K562 treated with DMSO at 1 percent for 4 hours (cell line): ENCODE measurements around the gene LYPD6B. TPM values are rescaled to one million over a fixed set of nuclear protein-coding genes. Genes with fewer than 3 reads are reported as not detected.

Experiments
- total RNA-seq: library from RNA; unstranded; fragments of 300-600 nt; gene quantifications from 2 replicates; pipeline ENCODE4 v1.2.3, GENCODE V29; 2022; ENCODE audit not compliant: insufficient read depth

LYPD6B gene, protein sequence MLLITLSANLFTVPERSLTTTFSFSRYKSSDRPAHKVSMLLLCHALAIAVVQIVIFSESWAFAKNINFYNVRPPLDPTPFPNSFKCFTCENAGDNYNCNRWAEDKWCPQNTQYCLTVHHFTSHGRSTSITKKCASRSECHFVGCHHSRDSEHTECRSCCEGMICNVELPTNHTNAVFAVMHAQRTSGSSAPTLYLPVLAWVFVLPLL
- total RNA-seq = not detected in 2 replicates

DNA sequence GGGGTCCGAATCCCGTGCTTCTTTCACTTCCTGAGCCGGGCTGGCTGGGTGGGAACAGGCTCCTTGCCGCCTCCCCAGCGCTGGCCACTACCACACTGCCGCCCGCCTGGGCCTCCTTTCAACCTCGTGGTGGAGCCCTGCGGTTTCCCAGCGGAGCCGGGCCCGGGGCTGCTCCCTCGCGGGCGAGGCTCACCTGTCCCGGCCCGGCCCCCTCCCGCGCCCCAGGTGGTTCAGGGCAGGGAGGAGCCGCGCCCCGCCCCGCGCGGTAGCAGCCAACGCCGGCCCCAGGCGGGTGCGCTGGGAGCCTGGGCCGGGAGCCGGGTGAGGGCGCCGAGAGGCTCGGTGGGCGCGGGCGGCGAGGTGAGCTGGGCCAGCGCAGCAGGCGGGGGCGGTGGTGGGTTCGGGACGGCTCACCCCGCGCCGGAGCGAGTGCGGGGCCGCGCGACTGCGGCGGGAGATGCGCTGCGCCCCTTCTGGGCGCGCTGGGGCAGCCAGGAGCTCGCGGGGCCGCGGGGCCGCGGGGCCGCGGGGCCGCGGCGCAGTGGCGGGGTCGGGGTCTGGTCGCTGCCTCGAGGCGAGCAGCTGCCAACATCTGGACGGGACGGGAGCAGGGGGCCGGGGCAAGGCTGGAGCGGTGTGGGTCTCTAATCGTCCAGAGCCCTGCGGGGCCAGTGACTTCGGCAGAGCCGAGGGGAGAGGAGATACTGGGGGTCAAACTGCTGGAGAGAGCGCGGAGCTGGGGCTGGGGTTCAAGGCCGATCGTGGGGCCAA lies at the start of gene LYPD6B:
Gene LYPD6B (plus strand): TSS at position 258 of the 771 bp plus-strand sequence. CDS start 92,250 bp downstream, outside the sequence.

Other genes with a start within 250 kb of the LYPD6B start
- gene KIF5C, start 163.5 kb upstream of the LYPD6B start, total RNA-seq = not detected in 2 replicates